LNCaP clone FGC (cell line): ENCODE data around the gene PIP4K2B.
"Not testable (repeated sequence)": the region's sequence is repeated elsewhere in the genome, so short reads cannot be mapped to it uniquely, and the experiment has no call there.

Source experiments
- DNase-seq: peaks from one replicate; pipeline ENCODE4 v3.0.0-alpha.2; 2011; ENCODE audit warnings: low read depth
- H3K4me3 ChIP-seq: 2 replicates; pipeline ENCODE4 v1.5.1; 2011; ENCODE audit warnings: mild to moderate bottlenecking, low read depth, low read length, control low read depth
- TF ChIP-seq, protein P1 (sequence below): IDR thresholded peaks from 2 replicates; pipeline ENCODE4 v1.5.1; 2012; ENCODE audit warnings: mild to moderate bottlenecking; ENCODE audit not compliant: control insufficient read depth, insufficient read depth; ENCODE audit errors: extremely low read depth

Gene PIP4K2B

DNA sequence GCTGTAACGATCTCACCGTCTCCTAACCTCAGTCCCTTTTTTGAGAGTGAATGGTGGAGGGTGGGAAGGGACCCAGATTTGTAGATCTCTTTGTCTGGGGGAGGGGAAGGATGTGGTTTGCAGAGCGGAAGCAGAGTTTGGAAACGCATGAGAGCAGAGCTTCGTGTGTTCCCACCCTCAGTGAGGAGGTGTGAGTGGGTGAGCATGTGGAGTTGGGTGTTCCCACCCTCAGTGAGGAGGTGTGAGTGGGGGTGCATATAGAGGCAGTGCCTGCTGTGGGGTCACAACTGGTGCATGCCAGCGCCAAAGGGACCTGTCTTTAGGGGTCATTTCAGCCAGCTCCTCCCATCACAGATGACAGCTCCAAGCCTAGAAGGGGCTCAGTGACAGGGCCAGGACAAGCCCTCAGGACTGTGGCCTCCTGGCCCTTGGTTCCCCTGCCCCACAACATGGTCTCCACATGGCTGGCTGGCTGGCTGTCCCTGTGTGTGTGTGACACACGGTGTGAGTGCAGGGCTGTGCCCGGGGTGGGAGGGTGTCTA lies 71.0 kb downstream of the PIP4K2B start:
- TF ChIP-seq, protein P1, sequence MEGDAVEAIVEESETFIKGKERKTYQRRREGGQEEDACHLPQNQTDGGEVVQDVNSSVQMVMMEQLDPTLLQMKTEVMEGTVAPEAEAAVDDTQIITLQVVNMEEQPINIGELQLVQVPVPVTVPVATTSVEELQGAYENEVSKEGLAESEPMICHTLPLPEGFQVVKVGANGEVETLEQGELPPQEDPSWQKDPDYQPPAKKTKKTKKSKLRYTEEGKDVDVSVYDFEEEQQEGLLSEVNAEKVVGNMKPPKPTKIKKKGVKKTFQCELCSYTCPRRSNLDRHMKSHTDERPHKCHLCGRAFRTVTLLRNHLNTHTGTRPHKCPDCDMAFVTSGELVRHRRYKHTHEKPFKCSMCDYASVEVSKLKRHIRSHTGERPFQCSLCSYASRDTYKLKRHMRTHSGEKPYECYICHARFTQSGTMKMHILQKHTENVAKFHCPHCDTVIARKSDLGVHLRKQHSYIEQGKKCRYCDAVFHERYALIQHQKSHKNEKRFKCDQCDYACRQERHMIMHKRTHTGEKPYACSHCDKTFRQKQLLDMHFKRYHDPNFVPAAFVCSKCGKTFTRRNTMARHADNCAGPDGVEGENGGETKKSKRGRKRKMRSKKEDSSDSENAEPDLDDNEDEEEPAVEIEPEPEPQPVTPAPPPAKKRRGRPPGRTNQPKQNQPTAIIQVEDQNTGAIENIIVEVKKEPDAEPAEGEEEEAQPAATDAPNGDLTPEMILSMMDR = no peak
- DNase-seq = no peak
- H3K4me3 ChIP-seq = no peak overlapping the region

DNA sequence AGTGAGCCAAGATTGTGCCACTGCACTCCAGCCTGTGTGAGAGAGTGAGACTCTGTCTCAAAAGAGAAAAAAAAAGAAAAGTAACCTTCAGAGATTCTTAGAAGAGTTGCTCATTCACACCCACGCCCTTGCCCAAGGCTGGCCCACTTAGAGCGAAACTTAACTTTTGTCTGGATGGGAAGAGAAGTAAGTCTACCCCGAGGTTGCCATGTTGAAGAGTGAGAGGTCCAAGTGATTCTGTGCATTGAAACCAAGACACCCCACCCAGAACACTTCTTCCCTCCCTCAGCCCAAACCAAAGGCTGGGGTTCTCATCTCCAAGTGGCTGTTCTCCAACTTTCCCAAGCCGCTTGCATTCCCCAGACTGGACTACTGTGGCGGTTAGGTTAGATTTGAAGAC lies 71.6 kb downstream of the PIP4K2B start:
- TF ChIP-seq, protein P1 = no peak
- H3K4me3 ChIP-seq = no peak overlapping the region
- DNase-seq = no peak

DNA sequence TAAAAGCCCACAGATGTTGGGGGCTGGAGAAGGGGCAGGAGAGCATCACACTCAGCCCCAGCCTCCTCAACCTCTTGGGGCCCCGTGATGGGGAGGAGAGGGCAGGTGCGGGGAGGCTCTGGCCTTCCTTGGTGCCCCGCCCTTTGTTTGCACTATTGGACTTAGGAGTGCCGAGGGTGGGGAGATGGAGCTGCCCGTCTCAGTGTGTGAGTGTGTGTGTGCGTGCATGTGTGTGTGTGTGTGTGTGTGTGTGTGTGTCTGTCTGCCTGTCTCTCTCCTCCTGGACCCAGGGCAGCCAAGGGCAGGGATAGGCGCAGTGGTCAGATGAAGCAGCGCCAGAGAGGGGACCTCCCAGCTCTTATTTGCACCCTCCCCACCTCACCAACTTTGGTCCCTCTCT lies 73.2 kb downstream of the PIP4K2B start:
- not testable (repeated sequence) for H3K4me3 ChIP-seq, DNase-seq

DNA sequence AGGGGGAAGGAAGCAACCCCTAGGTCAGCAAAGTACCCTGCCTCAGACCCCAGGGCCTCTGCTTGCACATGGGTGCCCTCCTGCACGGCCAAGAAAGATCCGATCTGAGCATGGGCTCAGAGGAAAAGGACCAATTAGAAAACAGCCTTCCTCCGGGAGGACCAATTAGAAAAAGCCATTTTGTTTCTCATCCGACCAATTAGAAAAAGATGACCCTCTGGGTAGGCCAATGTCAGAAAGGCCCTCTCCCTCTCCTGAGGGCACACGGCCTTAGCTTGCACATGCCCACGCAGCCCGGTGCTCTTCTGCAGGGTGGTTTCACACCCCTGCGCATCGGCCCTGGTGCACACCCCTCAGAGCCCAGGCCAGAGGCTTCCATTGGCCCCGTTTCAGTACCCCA lies 74.3 kb downstream of the PIP4K2B start:
- TF ChIP-seq, protein P1 = no peak
- DNase-seq = no peak
- H3K4me3 ChIP-seq = no peak overlapping the region

DNA sequence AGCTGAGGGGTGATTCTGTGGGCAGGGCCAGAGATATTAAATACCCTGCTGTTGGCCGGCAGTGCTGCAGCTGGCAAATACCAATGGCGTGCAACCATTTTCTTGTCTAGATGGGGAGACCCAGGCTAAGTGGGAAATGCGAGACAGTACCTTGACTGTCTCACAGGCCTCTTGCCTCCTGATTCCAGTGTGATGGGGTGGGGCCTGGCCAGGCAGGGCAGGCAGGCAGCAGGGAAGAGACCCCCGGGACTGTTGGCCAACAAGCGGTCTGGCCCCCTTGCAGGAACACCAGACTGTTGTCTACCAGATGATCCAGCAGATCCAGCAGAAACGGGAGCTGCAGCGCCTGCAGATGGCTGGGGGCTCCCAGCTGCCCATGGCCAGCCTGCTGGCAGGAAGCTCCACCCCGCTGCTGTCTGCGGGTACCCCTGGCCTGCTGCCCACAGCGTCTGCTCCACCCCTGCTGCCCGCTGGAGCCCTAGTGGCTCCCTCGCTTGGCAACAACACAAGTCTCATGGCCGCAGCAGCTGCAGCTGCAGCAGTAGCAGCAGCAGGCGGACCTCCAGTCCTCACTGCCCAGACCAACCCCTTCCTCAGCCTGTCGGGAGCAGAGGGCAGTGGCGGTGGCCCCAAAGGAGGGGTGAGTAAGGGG lies 74.9 kb downstream of the PIP4K2B start:
- no peak overlapping the region for H3K4me3 ChIP-seq
- TF ChIP-seq, protein P1 = no peak
- no peak for DNase-seq

DNA sequence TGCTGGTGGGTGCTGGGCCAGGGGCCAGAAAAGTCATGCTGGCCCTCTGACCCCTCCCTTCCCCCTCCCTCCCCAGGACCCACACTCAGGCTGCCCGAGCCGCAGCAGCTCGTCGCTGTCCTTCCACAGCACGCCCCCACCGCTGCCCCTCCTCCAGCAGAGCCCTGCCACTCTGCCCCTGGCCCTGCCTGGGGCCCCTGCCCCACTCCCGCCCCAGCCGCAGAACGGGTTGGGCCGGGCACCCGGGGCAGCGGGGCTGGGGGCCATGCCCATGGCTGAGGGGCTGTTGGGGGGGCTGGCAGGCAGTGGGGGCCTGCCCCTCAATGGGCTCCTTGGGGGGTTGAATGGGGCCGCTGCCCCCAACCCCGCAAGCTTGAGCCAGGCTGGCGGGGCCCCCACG lies 77.6 kb downstream of the PIP4K2B start:
- no peak for DNase-seq
- TF ChIP-seq, protein P1 = no peak
- H3K4me3 ChIP-seq = no peak overlapping the region

DNA sequence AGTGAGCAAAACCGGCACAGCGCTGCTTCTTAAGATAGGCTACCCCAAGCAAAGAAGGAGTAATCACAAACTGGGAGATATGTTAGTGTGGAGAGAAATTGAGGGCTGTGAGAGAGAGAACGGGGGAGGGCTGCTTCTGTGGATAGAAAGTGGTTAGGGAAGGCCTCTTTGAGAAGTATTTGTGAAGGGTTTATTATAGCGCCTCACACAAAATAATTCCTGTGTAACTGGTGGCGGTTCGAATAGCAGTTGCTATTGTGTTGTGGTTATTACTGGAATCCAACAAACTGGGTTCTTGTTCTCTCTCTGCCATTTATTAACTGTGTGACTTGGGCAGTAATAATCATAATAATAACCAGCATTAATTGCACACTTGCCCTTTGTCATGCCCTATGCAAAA lies 78.4 kb downstream of the PIP4K2B start:
- DNase-seq = no peak
- TF ChIP-seq, protein P1 = no peak
- H3K4me3 ChIP-seq = no peak overlapping the region
